K562 (cell line): ENCODE measurements around the gene ANXA4. TPM values are rescaled to one million over a fixed set of nuclear protein-coding genes. Genes with fewer than 3 reads are reported as not detected.

Experiments
- ATAC-seq: fragments of 200-7000 bp; cut with Tn5 transposase; 3 replicates; pipeline ENCODE4 v1.9.1; 2020; ENCODE audit warnings: moderate library complexity
- BruUV-seq: library from RNA; stranded (reverse); fragments of 400-500 nt; replicated peaks from 2 replicates; lab custom pipeline; 2021; lab: Mats Ljungman, UMichigan
- CTCF ChIA-PET: fragments of 300-600 bp; formaldehyde crosslinking; extraction: SDS; loops from one replicate; lab custom pipeline; 2021; ENCODE audit warnings: low intra/inter-chr PET ratio; lab: Yijun Ruan, JAX
- POLR2A ChIA-PET: fragments of 300-600, 350-650 bp; sonication (Branson Sonifier 250); formaldehyde crosslinking; extraction: SDS; loops from one replicate; lab custom pipeline; 2021; ENCODE audit warnings: antibody characterized with exemption, inconsistent platforms; lab: Yijun Ruan, JAX
- DNase-seq, 4 experiments: peaks; one replicate each; pipeline versions ENCODE4 v3.0.0 to v3.0.0-alpha.2; 2011 to 2018; ENCODE audit warnings: low spot score in 3 of 4, mixed read lengths in 3 of 4; ENCODE audit errors: extremely low read depth in 1 of 4
- FAIRE-seq: peaks from 2 replicates; lab custom pipeline; 2011; peaks lifted over from hg19 to GRCh38; lab: Jason Lieb, UNC
- H2AFZ ChIP-seq: 2 replicates; pipeline ENCODE4 v1.6.0; 2011; ENCODE audit warnings: low read depth, low read length, control low read depth, inconsistent platforms
- H3K27ac ChIP-seq: fragments of 200-600 bp; 3 replicates; pipeline ENCODE4 v1.8.0; 2011; ENCODE audit warnings: low read depth, mild to moderate bottlenecking, control low read depth, inconsistent platforms, low read length, moderate library complexity, mixed read lengths; ENCODE audit errors: extremely low read depth
- H3K27me3 ChIP-seq, 2 experiments: fragments of 300-600 bp in 1 of 2; 2 replicates in 1 of 2; 3 replicates in 1 of 2; pipeline versions ENCODE4 v1.6.0 to v1.8.0; 2011; ENCODE audit warnings: inconsistent platforms in 2 of 2, low read length in 2 of 2, mild to moderate bottlenecking in 1 of 2, mixed read lengths in 1 of 2, moderate library complexity in 1 of 2; ENCODE audit not compliant: control insufficient read depth in 2 of 2, insufficient read depth in 2 of 2
- H3K36me3 ChIP-seq: fragments of 300-600 bp; 3 replicates; pipeline ENCODE4 v1.8.0; 2011; ENCODE audit warnings: mild to moderate bottlenecking, low read length, inconsistent platforms; ENCODE audit not compliant: control insufficient read depth, insufficient read depth
- H3K4me1 ChIP-seq, 2 experiments: fragments of 200-600 bp in 1 of 2; replicated peaks in 1 of 2; 2 replicates in 1 of 2; 3 replicates in 1 of 2; pipeline versions ENCODE4 v1.5.1 to v1.8.0; 2011; ENCODE audit warnings: inconsistent platforms in 2 of 2, low read length in 2 of 2, mild to moderate bottlenecking in 1 of 2, mixed read lengths in 1 of 2, moderate library complexity in 1 of 2; ENCODE audit not compliant: control insufficient read depth in 2 of 2, insufficient read depth in 2 of 2
- H3K4me2 ChIP-seq: 2 replicates; pipeline ENCODE4 v1.6.1; 2011; ENCODE audit warnings: low read length, control low read depth, inconsistent platforms, mixed read lengths; ENCODE audit not compliant: insufficient read depth
- H3K4me3 ChIP-seq: fragments of 200-600 bp; sonication (generic), shearing (Covaris generic); 2 replicates; pipeline ENCODE4 v1.5.1; 2016; ENCODE audit warnings: control low read depth, inconsistent platforms
- H3K79me2 ChIP-seq: fragments of 200-600 bp; 3 replicates; pipeline ENCODE4 v1.8.0; 2011; ENCODE audit warnings: low read length, inconsistent platforms; ENCODE audit not compliant: control insufficient read depth, insufficient read depth
- H3K9ac ChIP-seq, 2 experiments: 2 replicates each; pipeline versions ENCODE4 v1.6.0 to v1.6.1; 2011; ENCODE audit warnings: low read depth in 2 of 2, low read length in 2 of 2, control low read depth in 1 of 2, inconsistent platforms in 1 of 2, mild to moderate bottlenecking in 1 of 2, mixed read lengths in 1 of 2; ENCODE audit not compliant: insufficient read depth in 1 of 2
- H3K9me1 ChIP-seq: one replicate; pipeline ENCODE4 v1.6.0; 2011; ENCODE audit warnings: inconsistent platforms, mild to moderate bottlenecking, low read length, moderate library complexity; ENCODE audit not compliant: control insufficient read depth, insufficient read depth
- H3K9me3 ChIP-seq: replicated peaks from 2 replicates; pipeline ENCODE4 v1.5.1; 2011; ENCODE audit warnings: low read depth, low read length, inconsistent platforms; ENCODE audit not compliant: control insufficient read depth, insufficient read depth
- H4K20me1 ChIP-seq: replicated peaks from 2 replicates; pipeline ENCODE4 v1.6.1; 2011; ENCODE audit warnings: low read length, inconsistent platforms, mixed read lengths; ENCODE audit not compliant: control insufficient read depth, insufficient read depth
- ARID3B ChIP-seq: fragments of 250-450 bp; sonication (Bioruptor Pico); IDR thresholded peaks from 2 replicates; pipeline ENCODE4 v1.4.0; 2020; ENCODE audit warnings: borderline replicate concordance
- BCL6 ChIP-seq: fragments of 250-450 bp; sonication (Bioruptor Pico); IDR thresholded peaks from 2 replicates; pipeline ENCODE4 v1.4.0; 2020
- CAMTA2 ChIP-seq: fragments of 250-450 bp; sonication (Bioruptor Pico); conservative IDR thresholded peaks from 2 replicates; pipeline ENCODE4 v1.5.1; 2022
- RBM34 ChIP-seq: fragments of 200-400 bp; formaldehyde crosslinking; IDR thresholded peaks from 2 replicates; pipeline ENCODE4 v1.6.1; 2018; ENCODE audit warnings: low read length, borderline replicate concordance; ENCODE audit not compliant: insufficient read depth
- ZBED1 ChIP-seq: IDR thresholded peaks from 2 replicates; pipeline ENCODE4 v1.6.1; 2014
- ZBTB8A ChIP-seq: fragments of 450-650 bp; IDR thresholded peaks from 2 replicates; pipeline ENCODE4 v1.6.1; 2018; ENCODE audit warnings: mild to moderate bottlenecking, moderate library complexity; ENCODE audit not compliant: partially characterized antibody
- ZHX1 ChIP-seq: fragments of 150-350 bp; conservative IDR thresholded peaks from 2 replicates; pipeline ENCODE4 v1.6.1; 2014; ENCODE audit warnings: low read length
- WGBS: fragments of 100-300 bp; shearing (Covaris generic); methylation state at CpG from one replicate; pipeline ENCODE4 v1.1.6; 2016; ENCODE audit warnings: low coverage, mixed read lengths; ENCODE audit not compliant: insufficient coverage; ENCODE audit errors: missing lambda C conversion rate; 5-methylcytosine and 5-hydroxymethylcytosine counted together
- in situ Hi-C: fragments of 300-500 bp; cut with MboI; formaldehyde crosslinking; loops from 4 replicates; pipeline ENCODE4 v1.15.0; 2018; ENCODE audit warnings: inconsistent platforms, mixed read lengths
- intact Hi-C: fragments of 100-400 bp; cut with micrococcal nuclease; formaldehyde crosslinking; loops from 2 replicates; pipeline ENCODE4 v1.14.2; 2022
- polyA plus RNA-seq, 8 experiments: library from polyadenylated mRNA; depleted of rRNA in 4 of 8; stranded (reverse) in 5 of 8; unstranded in 3 of 8; fragments of >200 nt; fragmentation: Nextera tagmentation in 2 of 8; fragmentation: Illumina TruSeq in 1 of 8; extraction: Ambion mirVana in 2 of 8; extraction: Trizol in 1 of 8; gene quantifications; 2 replicates each; pipeline versions ENCODE4 v1.2.1 to v1.2.3, GENCODE V29; 2011 to 2014; ENCODE audit warnings: inconsistent platforms in 1 of 8, missing spikeins in 1 of 8
- total RNA-seq, 7 experiments: library from RNA; depleted of rRNA in 6 of 7; stranded (reverse); fragments of >200 nt in 6 of 7; fragmentation: Illumina TruSeq in 2 of 7; extraction: Trizol in 2 of 7; gene quantifications; 2 replicates each; pipeline versions ENCODE4 v1.2.1 to v1.2.3, GENCODE V29; 2011 to 2021; ENCODE audit warnings: low replicate concordance in 1 of 7

Gene ANXA4
- total and polyA plus RNA-seq, 9 of the 15 experiments (the other 6 are each of a cell fraction or from before 2014, with no cell fraction given) = 3.4 to 13.6 (median 11.6) TPM

GRCh38 chr2:69771461-69771860 is 29.5 kb downstream of the ANXA4 start:
- no peak overlapping the region for H3K4me2 ChIP-seq
- no peaks in the 10 kb centered on the region for H3K27me3 ChIP-seq
- H3K4me3 ChIP-seq = no peak overlapping the region
- FAIRE-seq (no peak), ATAC-seq (no peak), DNase-seq (no peak)
- no peaks in the 10 kb centered on the region for H4K20me1 ChIP-seq
- TF ChIP-seq RBM34 (no peak), BCL6 (CRISPR knock-in tag) (no peak), ZBED1 (no peak), CAMTA2 (no peak), ZHX1 (no peak), ZBTB8A (no peak), ARID3B (no peak)
- BruUV-seq = no TSS peak
- H3K4me1 ChIP-seq = peaks cover 14 to 19% of the 10 kb centered on the region in 2 experiments; a peak in 4 of 5 replicates
- no peak overlapping the region for H2AFZ ChIP-seq
- CTCF ChIA-PET = no interaction called here
- no peaks in the 10 kb centered on the region for H3K36me3 ChIP-seq
- POLR2A ChIA-PET = interaction anchor here (0.6 to 1.0 kb wide), 2 partner anchors 9 to 1732 kb away, joined by 3 read pairs; no protein-coding TSS in a partner anchor
- no peaks in the 10 kb centered on the region for H3K9me1 ChIP-seq
- no peaks in the 10 kb centered on the region for H3K79me2 ChIP-seq
- no peak overlapping the region for H3K27ac ChIP-seq
- in situ Hi-C loops = no loop called here
- intact Hi-C loops = no loop called here
- no peak overlapping the region for H3K9ac ChIP-seq
- H3K9me3 ChIP-seq = no peaks in the 10 kb centered on the region
- 96% methylated on average over 1 of the region's 1 CpG for WGBS
